Left kidney (tissue), 2 donors: Measurements from ENCODE around the gene BRD1. TPM values are rescaled to one million over a fixed set of nuclear protein-coding genes. Genes with fewer than 3 reads are reported as not detected.

Experiments
- DNase-seq: peaks from one replicate; pipeline ENCODE4 v3.0.0-alpha.2; 2013
- polyA plus RNA-seq: library from polyadenylated mRNA; unstranded; fragments of 120-200 nt; gene quantifications from one replicate; pipeline ENCODE4 v1.2.1, GENCODE V29; 2013; ENCODE audit not compliant: insufficient read length

BRD1 gene
- polyA plus RNA-seq, 1 donor: 37.1 TPM

DNA sequence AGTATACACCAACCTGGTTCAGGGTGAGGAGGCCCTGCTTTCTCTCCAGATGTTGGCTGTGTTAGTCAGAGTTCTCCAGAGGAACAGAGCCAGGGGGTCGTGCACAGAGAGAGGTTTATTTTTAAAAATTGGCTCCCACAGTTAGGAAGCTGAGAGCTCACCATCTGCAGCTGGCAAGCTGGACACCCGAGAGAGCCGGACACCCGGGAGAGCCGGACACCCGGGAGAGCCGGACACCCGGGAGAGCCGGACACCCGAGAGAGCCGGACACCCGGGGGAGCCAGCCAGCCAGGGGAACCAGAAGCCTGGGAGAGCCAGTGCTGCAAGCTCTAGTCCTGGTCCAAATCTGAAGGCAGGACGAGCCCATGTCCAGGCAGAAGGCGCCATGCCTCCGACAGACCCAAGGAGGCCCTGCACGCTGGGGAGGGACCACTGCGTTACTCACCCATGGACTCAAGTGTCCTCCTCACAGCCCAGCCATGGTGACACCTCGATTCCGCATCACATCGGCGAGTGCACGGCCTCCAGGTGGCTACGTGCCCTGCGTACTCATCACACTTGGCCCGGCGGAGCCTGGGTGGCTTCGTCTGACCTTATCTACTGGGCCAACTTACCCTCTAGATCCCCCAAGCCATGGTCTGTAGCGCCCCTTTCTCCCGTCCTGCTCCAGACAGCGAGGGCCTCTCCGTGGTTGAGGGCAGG is 99.0 kb downstream of the BRD1 start:
- DNase-seq: no peak

DNA sequence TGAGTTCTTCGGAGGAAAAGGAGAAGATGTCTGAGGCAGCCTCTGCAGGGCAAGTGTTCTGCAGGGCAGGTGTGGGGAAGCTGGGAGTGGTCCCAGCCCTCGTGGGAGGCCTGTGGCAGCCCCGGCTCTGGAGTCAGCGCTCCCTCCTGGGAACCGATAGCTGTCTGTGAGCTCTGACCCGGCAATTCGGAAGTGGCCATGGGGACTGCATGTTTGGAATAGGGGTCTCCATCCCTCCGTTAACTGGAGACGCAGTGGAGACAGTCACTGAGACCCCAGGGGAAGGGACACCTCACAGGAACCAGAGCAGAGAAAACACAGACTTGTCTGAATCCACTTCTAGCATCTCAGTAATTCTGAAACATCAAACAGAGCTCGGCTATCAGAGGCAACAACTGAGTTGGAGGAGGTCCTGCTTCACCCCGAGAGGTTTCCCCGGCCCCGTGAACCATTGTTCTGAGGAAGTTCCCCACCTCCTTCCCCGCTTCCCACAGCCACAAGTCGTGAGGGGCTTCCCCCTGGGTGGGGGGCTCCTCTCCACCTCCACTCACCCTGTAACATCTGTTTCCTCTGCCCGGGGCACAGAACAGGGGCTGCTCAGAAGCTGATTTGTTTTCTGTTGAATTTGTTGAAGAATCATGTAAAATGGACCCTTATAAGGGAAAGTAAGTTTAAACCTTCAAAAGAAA is 99.6 kb downstream of the BRD1 start:
- no peak for DNase-seq

DNA sequence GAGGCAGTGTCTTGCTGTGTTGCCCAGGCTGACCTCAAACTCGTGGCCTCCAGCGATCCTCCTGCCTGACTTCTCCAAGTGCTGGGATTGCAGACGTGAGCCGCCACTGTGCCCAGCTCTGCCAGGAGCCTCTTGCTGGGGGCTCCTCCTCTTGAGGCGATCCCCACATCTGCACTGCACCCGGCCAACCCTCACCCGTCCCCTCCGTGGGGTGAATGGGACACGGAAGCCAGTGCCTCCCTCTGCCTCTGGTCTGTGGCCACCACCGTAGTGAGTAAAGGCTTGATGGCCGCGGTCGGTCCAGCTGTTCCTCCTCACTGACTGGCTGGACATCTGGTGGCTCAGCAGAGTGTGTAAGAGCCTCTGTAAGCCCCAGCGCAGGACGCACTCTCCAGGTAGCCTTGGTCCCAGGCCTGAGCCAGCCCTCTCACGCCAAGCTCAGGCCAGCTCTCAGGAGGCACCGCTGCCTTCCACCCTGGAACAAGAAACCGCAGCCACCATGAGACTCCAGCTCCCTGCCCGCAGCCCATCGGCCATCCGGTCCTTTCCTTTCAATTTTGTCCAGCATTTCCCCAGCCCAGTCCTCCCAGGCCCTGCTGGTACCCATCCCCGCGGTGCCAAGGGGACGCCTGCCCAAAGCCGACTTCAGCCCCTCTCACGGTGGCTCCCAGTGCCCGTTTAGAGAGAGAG is 100.3 kb downstream of the BRD1 start:
- no peak for DNase-seq

DNA sequence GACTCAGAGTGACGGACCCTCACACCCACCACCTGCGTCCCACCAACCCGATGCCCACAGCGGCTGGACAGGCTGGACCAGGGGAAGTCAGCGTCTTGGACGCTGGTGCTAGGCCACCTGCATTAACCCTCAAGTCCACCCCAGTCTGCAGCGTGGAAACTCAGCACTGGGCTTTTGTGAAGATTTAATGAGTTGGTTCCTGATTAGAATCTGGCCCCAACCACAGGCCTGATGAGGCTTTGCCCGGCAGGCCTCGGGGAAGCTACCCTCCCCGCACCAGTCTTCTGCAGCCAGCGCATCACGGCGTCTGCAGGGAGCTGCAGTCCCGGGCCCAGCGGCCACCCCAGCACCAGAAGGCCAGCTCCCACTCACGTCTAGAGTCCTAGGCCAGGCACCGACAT is 101.0 kb downstream of the BRD1 start:
- no peak for DNase-seq

DNA sequence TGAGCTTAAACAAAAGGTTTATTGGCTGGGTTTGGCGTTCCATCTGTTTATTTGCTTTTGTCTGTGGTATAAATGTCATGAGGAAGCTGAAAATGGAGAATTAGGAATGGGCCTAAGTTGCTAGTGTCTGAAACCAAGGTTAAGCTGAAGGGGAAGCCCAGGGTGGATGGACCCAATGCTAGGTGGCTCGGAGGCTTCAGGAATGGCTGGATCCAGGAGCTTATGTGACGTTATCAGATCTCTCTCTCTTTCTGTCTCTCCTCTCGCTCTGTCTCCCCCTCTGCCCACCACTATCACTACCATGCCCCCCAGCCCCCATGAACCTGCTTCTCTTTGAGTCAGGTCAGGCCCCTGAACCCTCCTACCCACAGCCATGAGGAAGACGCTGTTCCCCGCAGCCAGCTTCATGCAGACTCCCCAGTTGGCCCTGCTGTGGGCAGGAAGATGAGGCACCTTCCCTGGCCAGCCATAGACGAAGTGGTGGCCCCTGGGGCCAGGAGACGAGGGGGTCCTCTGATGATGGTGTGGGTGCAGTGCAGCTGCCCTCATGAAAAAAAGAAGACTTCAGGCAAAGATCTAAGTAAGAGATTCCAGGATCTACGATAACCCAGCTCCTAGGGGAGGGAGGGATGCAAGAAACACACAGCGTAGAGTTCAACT is 101.5 kb downstream of the BRD1 start:
- DNase-seq: no peak

DNA sequence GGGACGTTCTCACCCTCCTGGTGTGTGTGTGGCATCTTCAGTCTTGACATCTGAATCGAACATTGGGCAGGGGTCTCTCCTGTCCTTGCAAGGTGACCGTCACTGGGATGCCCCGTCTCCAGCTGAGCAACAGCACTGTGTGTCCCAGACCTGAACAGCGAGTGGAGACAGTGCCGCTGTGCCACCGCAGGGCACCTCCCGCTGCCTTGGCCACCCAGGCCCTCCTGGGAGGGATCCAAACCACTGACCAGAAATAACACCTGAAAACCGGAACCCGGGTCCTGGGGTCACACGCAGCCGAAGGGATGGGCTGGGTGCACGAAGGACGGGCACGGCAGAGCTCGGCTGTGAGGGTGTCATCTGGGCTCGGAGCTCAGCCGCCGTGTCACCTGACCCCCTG is 102.2 kb downstream of the BRD1 start:
- no peak for DNase-seq

DNA sequence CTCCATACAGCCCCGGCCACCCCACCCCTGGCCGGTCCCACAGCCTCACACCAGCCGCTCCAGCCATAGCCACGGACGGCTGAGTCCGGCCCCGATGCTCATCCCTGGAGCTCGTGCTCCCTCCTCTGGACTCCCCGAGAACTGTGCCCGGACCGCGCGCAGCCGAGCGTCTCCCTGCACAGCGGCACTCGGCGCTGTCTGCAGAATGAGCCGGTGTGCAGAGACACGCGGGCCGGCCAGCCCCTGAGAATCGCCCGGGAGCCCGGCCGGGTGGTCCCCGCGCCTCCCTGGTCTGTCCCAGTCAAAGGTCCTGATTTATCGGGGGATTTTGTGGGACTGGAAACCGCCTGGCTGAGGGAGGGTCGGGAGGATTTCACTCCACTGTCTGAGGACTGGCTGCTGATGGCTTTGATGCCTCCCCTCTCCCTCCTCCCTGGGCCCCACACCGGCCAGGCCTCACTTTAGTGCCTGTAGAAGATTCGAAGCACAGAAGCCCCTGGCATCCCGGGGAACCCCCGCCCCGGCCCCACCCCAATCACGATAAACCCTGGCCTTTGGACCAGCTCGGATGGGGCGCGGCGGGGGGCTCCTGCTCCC is 102.7 kb downstream of the BRD1 start:
- peak; percentile 49 for DNase-seq

DNA sequence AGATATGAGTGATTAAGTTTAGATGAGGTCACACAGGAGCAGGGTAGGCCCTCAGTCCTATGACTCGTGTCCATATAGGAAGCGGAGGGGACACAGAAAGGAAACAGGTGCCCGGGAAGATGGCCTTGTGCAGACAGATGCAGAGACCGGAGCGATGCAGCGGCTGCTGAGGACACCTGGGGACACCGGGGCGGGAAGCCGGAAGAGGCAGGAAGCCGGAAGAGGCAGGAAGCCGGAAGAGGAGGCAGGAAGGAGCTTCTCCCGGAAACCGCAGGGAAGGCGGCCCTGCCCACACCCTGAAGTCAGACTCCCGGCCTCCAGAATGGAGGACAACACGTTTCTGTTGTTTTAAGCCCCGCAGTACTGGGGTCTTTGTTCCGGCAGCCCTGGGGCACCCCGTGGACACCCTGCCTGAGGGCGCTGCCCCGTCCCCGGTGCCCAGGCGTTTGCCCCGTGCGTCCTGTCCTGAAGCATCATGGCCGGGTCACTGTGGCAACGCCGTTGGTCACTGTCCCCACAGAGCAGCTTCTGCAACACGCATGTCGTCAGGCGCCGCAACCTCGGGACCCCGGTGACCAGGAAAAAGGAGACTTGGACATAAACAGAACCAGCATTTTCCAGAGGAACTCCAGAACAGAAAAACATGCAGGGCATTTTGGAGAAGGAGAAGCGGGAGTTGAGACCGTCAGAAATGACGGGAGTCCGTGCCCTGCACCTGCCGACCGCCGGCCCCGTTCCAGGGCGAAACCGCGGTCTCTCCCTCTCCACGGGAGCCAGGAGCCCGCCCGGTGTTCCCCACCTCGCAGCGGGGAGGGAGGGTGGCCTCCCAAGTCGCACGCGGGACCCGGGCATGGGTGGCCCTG is 103.4 kb downstream of the BRD1 start:
- no peak for DNase-seq

DNA sequence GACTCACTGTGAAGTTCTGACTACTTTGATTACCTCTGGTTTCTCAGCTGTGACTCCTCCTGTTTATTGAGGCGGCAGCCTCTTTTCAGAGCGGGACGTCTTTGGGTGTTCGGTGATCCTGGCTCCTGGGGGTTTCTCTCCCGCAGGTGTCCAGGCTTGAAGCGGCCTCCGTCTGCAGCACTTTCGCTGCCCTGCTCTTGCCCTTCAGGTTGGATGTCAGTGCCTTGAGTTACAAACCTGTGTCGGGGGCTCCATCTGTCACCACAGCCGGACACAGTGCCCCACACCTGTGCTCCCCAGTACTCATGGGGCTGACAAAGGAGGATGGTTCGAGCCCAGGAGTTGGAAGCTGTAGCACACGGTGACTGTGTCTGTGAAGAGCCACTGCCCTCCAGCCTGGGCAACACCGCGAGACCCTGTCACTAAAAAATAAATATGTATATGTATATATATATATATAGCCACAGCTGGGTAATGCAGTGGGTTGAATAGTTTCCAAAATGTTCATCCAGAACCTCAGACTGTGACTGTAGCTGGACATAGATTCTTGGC is 104.1 kb downstream of the BRD1 start:
- no peak for DNase-seq

Other genes with a start within 250 kb of the BRD1 start
- gene ZBED4, start 26.0 kb upstream of the BRD1 start, polyA plus RNA-seq: 18.0 TPM
- 24.1 TPM for gene ALG12, start 90.6 kb upstream of the BRD1 start, polyA plus RNA-seq
- gene CRELD2, start 90.8 kb upstream of the BRD1 start, polyA plus RNA-seq: 24.9 TPM
- 12.3 TPM for gene PIM3, start 132.9 kb upstream of the BRD1 start, polyA plus RNA-seq
- gene IL17REL, start 184.9 kb upstream of the BRD1 start, polyA plus RNA-seq: 0.08 TPM
- gene TTLL8, start 230.4 kb upstream of the BRD1 start, polyA plus RNA-seq: not detected